Iris pigment epithelial cell (primary cell): ENCODE data around the gene PTBP3.
"Not testable (repeated sequence)": the region's sequence is repeated elsewhere in the genome, so short reads cannot be mapped to it uniquely, and the experiment has no call there.

Source experiments
- DNase-seq: peaks from one replicate; pipeline ENCODE4 v3.0.0-alpha.2; 2011; ENCODE audit warnings: low read depth

The PTBP3 gene, protein sequence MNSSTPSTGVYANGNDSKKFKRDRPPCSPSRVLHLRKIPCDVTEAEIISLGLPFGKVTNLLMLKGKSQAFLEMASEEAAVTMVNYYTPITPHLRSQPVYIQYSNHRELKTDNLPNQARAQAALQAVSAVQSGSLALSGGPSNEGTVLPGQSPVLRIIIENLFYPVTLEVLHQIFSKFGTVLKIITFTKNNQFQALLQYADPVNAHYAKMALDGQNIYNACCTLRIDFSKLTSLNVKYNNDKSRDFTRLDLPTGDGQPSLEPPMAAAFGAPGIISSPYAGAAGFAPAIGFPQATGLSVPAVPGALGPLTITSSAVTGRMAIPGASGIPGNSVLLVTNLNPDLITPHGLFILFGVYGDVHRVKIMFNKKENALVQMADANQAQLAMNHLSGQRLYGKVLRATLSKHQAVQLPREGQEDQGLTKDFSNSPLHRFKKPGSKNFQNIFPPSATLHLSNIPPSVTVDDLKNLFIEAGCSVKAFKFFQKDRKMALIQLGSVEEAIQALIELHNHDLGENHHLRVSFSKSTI

DNA sequence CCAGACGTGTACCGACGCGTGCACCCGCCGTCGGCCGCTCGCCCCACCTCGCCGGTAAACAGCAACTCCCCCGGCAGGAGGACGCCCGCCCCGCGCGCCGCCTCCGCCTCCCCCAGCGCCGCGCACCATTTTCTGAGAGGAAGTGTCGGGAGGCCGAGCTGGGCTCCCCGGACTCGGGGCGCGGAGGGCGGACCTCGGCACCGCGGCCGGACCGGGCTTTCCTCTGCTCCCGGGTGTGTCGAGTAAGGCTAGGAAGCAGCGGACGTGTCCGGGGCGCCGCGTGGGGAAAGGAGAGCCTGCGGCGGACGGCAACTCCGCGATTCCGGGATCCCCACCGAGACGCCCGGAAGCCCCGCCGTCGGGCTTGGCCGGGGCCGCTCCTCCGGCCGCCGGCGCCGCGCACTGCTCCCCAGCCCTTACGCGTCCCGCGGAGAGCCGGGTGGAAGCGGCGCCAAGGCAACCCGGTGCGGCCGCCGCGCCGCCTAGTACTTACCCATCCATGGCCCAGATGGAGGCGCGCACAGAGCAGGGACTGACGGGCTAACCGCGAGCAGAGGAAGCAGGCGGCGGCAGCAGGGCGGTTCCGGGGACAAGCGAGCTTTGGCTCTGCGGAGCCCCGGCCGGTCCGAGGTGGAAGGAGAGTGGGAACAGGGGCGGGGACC is at the start of gene PTBP3:
TSS of gene PTBP3 (minus strand) at position 643 of the 662 bp plus-strand sequence. CDS start 35,754 bp downstream, outside the sequence.
- peak; percentile 73 for DNase-seq

DNA sequence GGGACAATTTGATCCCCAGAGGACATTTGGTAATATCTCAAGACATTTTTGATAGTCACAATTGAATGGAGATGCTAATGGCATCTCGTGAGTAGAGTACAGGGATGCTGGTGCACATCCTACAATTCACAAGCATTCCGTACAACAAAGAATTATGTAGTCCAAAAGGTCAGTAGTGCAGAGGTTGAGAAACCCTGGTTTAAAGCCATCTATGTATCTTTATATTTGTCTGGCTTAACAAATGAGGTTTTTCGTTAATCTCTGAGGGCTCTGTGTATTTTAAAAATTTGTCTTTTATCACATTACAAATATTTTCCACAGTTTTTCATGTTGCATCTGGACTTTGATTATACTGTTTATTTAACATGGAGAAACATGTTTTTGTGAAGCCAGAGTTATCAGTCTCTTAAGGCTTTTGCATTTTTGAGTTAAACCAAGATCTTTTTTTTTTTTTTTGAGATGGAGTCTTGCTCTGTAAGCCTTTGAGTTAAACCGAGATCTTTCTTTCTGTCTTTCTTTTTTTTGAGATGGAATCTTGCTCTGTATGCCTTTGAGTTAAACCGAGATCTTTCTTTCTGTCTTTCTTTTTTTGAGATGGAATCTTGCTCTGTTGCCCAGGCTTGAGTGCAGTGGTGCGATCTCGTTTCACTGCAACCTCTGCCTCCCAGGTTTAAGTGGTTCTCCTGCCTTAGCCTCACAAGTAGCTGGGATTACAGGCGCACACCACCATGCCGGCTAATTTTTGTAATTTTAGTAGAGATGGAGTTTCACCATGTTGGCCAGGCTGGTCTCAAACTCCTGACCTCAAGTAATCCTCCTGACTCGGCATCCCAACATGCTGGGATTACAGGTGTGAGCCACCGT is 49.3 kb upstream of the PTBP3 start:
- no peak for DNase-seq

DNA sequence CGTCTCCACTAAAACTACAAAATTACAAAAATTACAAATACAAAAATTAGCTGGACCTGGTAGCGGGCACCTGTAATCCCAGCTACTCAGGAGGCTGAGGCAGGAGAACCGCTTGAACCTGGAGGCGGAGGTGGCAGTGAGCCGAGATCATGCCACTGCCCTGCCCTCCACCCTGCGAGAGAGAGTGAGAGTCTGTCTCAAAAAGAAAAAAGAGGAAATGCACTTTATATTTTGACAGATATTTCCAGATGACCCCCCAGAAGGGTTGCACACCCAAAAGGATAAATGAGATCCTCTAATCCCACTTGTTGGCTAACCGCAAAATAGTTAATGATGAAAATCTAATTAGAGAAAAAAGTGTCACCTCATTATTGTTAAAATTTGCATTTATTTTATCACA is 48.6 kb upstream of the PTBP3 start:
- no peak for DNase-seq

DNA sequence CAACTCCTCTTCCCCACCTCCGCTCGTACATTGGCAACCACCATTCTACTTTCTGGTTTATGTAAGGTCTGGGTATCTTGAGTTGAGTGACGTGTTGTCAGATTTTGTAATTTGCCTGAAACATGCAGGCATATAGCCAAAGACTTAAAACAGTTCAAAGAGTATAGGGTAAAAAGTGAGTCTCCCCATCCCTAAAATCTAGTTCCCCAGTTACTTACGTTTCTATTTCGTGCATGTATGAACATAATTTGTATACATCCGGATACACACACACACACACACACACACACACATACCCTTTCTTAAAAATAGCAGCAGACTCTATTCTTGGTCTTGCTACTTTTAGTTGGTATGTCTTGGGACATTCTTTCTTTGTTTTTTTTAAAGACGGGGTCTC is 47.4 kb upstream of the PTBP3 start:
- DNase-seq: peak; percentile 60

DNA sequence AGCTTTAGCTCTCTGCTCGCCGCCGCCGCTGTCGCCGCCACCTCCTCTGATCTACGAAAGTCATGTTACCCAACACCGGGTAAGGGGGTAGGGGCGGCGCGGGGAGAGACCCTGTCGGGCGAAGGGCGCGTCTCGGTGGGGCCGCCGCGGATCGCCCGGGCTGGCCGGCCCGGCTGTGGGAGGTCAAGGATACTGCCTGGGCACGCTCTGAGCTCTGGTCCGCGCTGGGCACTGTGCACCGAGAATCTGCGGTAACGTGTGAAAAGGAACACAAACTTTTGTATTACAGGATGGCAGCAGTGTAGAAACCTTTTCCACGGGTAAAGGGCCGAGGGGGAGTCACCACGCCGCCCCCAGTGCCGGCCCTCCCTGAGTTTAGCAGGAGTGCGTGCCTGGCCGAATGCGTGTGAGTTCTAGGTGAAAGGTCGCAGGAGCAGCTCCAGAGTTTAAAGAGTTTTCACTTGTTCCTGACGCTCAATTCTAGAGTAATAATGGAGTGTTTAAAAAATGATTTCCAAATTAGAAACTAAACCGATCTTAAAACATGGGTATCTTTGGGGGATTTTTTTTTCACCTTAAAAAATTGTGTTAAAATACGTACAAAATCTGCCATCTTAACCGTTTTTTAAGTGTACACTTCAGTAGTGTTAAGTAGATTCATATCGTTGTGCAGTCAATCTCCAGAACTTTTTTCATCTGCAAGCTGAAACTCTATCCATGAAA is 46.8 kb upstream of the PTBP3 start, which contains the start of gene HSDL2:
TSS of gene HSDL2 (plus strand) at position 7 of the 723 bp plus-strand sequence. CDS start at position 63, 56 bp downstream.
- DNase-seq: peak; percentile 34

DNA sequence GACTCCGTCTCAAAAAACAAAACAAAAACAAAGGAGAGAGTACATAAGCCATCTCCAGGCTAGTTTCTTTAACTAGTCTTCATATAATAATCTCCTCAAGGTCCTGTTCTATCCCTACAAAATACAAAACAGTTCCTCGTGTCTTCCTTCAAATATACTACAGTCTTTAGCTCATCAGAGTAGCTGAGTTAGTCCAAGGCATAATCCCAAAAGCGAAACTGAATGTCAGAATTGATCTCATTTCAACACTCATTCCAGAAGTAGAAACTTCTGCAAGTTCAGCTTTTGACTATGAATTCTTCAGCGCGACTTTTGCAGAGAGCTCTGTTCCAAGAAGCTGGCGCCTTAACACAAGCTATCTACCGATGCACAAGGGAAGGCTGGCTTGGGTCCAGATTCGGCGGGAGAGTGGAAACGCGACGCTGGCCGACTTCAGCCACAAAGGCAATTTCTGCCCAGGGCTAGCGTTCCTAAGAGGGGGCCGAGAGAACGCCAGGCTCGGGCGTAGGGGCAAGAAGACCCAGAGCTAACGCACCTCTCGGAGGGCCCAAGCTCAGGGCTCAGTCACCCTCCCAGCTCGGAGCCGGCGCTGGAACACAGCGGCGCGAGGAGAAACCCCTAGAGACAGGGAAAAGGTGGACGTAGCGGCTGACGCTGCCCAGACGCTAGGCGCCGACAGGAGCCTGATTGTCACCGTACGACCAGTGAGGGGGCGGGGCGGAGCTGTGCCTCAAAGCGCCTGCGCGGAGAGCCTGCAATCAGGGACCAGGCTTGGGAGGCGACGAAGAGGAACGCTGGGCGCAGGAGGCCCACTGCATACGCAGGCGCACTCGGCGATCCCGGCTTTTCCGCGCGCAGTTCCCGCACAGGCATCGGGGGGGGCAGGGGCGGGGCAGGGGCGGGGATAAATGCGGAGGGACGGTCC is 46.0 kb upstream of the PTBP3 start:
- DNase-seq: peak; percentile 98

DNA sequence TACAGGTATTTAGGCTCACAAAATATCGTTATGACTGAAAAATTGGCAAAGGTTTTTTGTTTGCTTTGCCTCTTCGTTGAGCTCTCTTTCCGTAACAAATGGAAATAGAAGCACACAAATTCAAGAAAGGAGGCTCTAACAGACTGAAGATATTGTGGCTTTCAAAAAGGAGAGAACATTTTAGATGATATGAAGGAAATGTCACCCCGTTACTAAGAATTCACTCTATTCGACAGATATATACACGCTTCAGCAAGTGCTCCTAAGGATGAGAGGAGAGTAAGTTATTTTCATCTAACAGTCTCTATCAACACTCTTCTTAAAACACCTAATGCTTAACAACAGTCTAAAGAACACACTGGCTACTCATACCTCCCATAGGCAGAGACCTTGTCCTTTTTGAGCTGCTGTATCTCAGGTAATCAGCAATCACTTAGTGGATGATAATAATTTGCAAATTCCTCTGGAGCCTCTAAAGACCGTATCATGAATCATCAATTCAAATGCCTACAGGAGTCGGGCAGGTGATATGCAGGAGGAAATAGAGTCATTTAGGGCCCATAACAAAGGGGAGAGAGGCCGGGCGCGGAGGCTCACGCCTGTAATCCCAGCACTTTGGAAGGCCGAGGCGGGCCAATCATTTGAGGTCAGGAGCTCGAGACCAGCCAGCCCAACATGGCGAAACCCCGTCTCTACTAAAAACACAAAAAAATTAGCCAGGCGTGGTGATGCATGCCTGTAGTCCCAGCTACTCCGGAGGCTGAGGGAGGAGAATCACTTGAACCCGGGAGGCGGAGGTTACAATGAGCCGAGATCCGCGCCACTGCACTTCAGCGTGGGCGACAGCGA is 45.1 kb upstream of the PTBP3 start:
- DNase-seq: peak; percentile 8

DNA sequence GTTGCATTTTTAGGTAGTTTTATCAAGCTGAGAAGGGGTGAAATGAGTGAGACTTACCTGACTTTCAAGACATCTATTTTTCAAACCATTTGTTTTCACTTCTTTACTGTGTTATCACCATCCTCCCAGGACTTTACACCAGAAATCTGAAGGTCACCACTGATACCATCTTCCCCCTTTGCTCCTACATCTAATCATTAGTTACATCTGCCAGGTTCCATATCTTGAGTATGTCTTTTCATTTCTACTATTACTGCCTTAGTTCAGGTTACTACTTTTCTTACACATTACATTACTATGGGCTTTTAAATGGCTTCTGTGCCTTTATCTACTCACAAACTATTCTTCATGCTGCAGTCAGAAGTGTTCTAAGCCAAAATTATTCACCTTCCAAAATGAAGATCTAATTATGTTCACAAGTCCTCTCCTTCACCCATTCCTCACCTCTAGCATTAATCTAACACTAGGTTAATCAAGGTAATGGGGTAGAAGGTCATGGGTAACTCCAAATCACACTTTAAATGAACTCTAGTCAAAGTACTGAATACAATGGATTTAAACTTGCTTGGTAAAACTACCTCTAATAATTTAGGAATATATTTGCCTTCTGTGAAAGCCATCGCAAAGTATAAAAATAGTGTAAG is 44.4 kb upstream of the PTBP3 start:
- DNase-seq: no peak

DNA sequence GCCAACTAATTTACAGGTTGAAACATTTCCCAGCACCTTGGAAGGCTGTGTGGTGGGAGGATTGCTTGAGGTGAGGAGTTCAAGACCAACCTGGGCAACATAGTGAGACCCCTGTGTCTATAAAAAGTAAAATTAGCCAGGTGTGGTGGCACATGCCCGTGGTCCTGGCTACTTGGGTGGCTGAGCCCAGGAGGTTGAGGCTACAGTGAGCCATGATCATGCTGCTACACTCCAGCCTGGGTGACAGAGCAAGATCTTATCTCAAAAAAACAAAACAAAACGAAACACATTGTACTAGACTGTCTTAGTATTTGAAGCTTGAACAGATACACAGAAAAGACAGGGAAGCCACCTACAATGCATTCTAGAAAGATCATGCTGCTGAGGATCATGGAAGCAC is 43.7 kb upstream of the PTBP3 start:
- DNase-seq: no peak

DNA sequence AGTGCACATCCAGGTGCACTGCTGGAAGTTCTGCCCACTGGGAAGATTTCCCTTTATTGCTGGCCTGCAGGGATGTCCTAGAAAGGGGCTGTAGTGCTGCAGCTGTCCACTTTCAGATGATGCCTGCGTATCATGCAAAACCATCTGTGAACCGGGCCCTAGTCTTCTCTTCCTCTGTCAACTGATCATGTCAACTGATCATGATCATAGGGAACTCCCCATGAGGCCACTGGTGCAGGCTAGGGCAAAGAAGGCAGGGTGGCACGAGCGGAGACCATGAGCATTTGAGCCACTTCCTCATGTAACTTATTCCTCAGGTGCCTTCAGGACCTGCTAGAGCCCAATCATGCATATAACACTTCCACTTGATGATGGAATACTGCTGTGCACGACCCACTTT is 41.9 kb upstream of the PTBP3 start:
- DNase-seq: no peak

DNA sequence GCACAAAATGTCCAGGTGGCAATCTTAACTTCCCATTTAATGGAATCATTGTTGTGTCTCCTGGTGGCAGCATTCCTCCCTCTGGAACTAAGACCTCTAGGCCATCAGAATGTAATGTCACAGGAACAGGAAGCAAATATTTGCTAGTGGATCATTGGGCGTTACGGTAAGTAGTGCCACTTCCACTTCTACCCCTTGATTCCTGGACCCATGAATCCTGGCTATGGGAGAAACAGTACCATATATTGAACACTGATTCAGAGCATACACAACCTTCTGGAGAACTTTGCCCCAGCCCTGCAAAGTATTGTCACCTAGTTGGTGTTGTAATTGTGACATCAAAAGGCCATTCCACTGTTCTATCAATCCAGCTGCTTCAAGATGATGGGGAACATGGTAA is 40.8 kb upstream of the PTBP3 start:
- DNase-seq: not testable (repeated sequence)

DNA sequence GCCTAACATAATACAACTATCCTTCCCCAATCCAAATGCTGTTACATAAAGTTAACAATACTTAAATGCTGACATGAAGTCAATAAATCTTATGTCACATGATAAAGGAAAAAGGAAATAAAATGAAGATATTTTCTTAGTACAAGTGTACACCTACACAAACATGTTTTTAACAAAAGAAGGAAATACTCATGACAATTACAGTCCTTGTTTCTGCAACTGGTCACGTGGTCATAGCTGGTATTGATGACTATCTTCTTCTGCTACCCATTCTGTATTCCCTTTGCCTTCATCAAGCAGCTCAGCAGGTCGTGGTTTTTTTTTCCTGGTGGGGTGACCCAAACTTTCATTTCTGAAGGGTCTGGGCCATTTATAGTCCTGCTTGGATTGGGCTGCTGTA is 40.2 kb upstream of the PTBP3 start:
- DNase-seq: not testable (repeated sequence)

DNA sequence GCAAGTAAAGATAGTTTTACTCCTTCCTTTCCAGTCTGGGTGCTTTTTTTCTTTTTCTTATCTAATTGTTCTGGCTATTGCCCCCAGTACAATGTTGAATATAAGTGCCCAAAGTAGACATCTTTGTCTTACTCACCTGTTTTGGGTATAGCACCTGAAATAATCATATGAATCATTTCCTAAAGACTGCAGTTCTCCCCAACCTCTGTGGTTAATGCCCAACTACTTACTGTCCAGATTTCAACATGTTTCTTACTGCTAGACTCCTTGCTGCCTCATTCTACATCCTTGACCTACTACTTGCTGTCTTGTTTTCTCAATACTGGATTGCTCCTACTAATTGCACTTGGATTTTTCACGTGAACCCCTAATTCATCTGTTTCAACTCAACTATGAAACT is 37.6 kb upstream of the PTBP3 start:
- no peak for DNase-seq

DNA sequence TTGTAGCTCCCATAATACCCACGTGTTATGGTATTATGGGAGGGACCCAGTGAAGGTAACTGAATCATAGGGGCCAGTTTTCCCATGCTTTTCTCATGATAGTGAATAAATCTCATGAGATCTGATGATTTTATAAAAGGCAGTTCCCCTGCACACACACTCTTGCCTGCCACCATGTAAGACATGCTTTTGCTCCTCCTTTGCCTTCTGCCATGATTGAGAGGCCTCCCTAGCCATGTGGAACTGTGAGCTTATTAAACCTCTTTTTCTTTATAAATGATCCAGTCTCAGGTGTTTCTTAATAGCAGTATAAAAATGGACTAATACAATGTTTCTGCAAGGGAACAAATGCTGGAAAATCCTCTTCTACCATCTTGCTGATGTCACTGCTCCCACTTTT is 36.4 kb upstream of the PTBP3 start:
- DNase-seq: no peak

DNA sequence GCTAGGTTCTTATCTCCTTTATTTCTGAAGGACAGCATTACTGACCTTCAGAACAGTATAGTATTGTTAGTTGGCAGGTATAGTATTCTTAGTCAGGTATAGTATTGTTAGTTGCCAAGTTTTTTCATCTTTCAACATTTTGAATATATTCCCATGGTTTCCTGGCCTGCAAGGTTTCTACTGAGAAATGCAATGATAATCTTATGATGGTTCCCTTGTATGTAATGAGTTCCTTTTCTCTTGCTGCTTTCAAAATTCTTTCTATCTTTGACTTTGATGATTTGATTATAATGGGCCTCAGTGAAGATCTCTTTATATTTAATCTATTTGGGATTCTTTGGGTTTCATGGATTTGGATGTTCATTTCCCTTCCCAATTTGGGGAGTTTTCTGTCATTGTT is 34.0 kb upstream of the PTBP3 start:
- DNase-seq: no peak

DNA sequence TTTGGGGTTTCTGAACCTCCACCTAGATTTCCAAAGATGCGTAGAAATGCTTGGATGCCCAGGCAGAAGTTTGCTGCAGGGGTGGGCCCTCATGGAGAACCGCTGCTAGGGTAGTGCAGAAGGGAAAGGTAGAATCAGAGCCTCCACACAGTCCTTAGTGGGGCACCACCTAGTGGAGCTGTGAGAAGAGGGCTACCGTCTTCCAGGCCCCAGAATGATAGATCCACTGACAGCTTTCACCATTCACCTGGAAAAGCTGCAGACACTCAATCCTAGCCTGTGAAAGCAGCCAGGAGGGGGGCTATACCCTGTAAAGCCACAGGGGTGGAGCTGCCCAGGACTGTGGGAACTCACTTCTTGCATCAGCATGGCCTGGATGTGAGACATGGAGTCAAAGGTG is 33.2 kb upstream of the PTBP3 start:
- no peak for DNase-seq

DNA sequence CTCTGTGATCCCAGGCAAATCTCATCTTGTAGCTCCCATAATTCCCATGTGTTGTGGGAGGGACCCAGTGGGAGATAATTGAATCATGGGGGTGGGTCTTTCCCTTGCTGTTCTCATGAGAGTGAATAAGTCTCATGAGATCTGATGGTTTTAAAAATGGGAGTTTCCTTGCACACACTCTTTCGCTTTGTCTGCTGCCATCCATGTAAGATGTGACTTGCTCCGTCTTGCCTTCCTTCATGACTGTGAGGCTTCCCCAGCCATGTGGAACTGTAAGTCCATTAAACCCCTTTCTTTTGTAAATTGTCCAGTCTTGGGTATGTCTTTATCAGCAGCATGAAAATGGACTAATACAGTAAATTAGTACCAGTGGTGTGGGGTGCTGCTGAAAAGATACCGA is 31.8 kb upstream of the PTBP3 start:
- not testable (repeated sequence) for DNase-seq

DNA sequence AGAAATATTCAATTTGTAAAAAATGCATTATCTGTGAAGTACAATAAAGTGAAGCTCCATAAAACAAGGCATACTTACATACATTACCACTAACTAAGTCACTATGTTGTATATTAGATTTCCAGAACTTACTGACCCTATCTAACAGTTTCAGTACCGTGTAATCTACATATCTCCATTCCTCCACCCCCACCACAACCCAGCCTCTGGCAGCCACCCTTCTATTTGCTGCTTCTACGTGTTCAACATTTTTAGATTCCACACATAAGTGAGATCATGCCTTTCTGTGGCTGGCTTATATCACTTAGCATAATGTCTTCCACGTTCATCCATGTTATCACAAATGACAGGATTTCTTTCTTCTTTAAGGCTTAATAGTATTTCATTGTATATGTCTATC is 31.3 kb upstream of the PTBP3 start:
- DNase-seq: no peak

DNA sequence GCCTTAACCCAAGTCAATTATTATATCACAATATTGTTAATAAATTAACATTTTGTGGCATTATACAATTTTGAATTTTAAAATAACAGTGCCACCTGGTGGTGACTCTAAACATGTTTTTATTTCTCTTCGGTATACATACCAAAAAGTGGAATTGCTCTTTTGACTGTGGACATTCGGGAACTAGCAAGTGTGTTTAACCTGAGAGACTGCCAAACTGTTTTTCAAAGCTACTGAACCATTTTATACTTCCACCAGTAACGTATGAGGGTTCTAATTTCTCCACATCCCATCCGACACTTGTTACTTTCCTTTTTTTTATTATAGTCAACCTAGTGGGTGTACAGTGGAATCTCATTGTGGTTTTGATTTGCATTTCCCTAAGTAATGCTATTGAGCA is 28.2 kb upstream of the PTBP3 start:
- DNase-seq: no peak
